NB4 (cell line): ENCODE results near the gene GJA3.

Experiments used
- MYC ChIP-seq: IDR thresholded peaks from 2 replicates; pipeline ENCODE4 v1.6.1; 2011; ENCODE audit warnings: low read depth, low read length
- TF ChIP-seq, protein P1 (sequence below): IDR thresholded peaks from 2 replicates; pipeline ENCODE4 v1.6.1; 2011; ENCODE audit warnings: low read depth, low read length

DNA sequence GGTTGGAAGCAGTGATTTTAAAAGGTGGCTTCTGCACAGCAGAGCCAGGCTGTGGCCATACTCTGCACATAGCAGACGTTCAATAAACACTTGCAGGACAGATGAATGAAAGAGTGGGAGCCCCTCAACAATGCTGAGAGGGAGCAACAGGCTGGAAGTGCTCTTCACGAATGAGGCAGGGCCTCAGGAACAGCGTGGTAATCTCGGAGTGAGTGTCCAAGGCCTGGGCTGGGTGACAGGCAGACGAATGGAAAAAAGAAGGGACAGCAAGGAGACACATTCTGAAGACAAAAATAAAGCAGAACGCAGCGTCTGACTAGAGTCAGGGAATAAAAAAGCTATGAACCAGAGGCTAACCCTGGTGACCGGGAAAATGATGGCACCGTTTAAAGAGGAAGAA, 11.1 kb downstream of the GJA3 start:
- TF ChIP-seq, protein P1, sequence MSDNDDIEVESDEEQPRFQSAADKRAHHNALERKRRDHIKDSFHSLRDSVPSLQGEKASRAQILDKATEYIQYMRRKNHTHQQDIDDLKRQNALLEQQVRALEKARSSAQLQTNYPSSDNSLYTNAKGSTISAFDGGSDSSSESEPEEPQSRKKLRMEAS: no peak
- no peak for TF ChIP-seq MYC
